DND-41 (cell line): Measurements from ENCODE around the gene HIGD1C.
A peak's percentile ranks its signal among the peaks of the same experiment; 100 is the strongest.
"Not testable (repeated sequence)": the region's sequence is repeated elsewhere in the genome, so short reads cannot be mapped to it uniquely, and the experiment has no call there.

Experiments
- ATAC-seq: fragments of 200-7000 bp; cut with Tn5 transposase; 3 replicates; pipeline ENCODE4 v1.9.1; 2021; ENCODE audit warnings: low read depth; ENCODE audit not compliant: insufficient read depth
- DNase-seq: peaks from one replicate; pipeline ENCODE4 v3.0.0-alpha.2; 2020
- H2AFZ ChIP-seq: 2 replicates; pipeline ENCODE4 v1.6.0; 2012; ENCODE audit warnings: low read depth, low read length
- H3K27ac ChIP-seq: 2 replicates; pipeline ENCODE4 v1.5.1; 2012; ENCODE audit warnings: low read length, inconsistent platforms
- H3K27me3 ChIP-seq: fragments of 200-600 bp; sonication (generic); 2 replicates; pipeline ENCODE4 v1.6.0; 2012; ENCODE audit warnings: low read length, mild to moderate bottlenecking, inconsistent platforms; ENCODE audit not compliant: insufficient read depth, poor library complexity
- H3K36me3 ChIP-seq: 2 replicates; pipeline ENCODE4 v1.5.1; 2012; ENCODE audit warnings: low read length, inconsistent platforms; ENCODE audit not compliant: insufficient read depth
- H3K4me1 ChIP-seq: 2 replicates; pipeline ENCODE4 v1.5.1; 2012; ENCODE audit warnings: mild to moderate bottlenecking, low read length; ENCODE audit not compliant: insufficient read depth
- H3K4me2 ChIP-seq: 2 replicates; pipeline ENCODE4 v1.6.0; 2012; ENCODE audit warnings: mild to moderate bottlenecking, moderate library complexity, low read length, inconsistent platforms; ENCODE audit not compliant: insufficient read depth
- H3K4me3 ChIP-seq, 2 experiments: fragments of 200-600 bp in 1 of 2; shearing (Covaris generic) in 1 of 2; 2 replicates each; pipeline ENCODE4 v1.5.1; 2012 to 2016; ENCODE audit warnings: inconsistent platforms in 2 of 2, low read length in 2 of 2, mild to moderate bottlenecking in 2 of 2, low read depth in 1 of 2, moderate library complexity in 1 of 2
- H3K79me2 ChIP-seq: 2 replicates; pipeline ENCODE4 v1.6.0; 2012; ENCODE audit warnings: low read length, inconsistent platforms; ENCODE audit not compliant: insufficient read depth
- H3K9ac ChIP-seq: 2 replicates; pipeline ENCODE4 v1.6.0; 2012; ENCODE audit warnings: low read depth, mild to moderate bottlenecking, inconsistent platforms, low read length, moderate library complexity
- H3K9me3 ChIP-seq: 2 replicates; pipeline ENCODE4 v1.5.1; 2012; ENCODE audit warnings: low read length, moderate library complexity, mild to moderate bottlenecking, inconsistent platforms; ENCODE audit not compliant: insufficient read depth, severe bottlenecking
- H4K20me1 ChIP-seq: 2 replicates; pipeline ENCODE4 v1.6.0; 2012; ENCODE audit warnings: low read length; ENCODE audit not compliant: insufficient read depth
- EZH2 ChIP-seq: IDR thresholded peaks from 3 replicates; pipeline ENCODE4 v1.6.1; 2012; ENCODE audit warnings: borderline replicate concordance, low read depth, mild to moderate bottlenecking, moderate library complexity, low read length, inconsistent platforms; ENCODE audit not compliant: severe bottlenecking
- TF ChIP-seq, protein P1 (sequence below): IDR thresholded peaks from 2 replicates; pipeline ENCODE4 v1.5.1; 2012; ENCODE audit warnings: borderline replicate concordance, low read length, moderate library complexity, mild to moderate bottlenecking; ENCODE audit not compliant: poor library complexity, severe bottlenecking; ENCODE audit errors: extremely low read depth

Gene HIGD1C

DNA sequence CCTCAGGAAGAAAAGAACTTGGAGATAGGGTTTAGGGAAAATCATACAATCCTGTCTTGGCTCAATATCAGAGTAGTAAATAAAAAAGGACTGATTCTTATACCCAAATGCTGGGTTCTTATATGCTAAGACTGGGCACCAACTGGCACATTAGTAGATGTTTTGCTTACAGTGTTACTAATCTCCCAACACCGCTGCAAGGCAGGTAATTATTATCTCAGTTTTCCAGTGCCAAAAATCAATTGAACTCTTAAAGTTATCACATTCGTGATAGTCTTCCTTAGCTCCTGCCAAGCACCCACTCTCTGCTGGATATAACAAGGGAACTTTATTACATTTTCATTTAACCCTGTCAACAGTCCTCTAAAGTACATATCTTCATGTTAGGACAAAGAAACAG, 25.0 kb upstream of the HIGD1C start:
- ATAC-seq (no peak), DNase-seq (no peak)
- H2AFZ ChIP-seq = no peak overlapping the region; the same call in 1 of the 2 replicates
- H3K4me2 ChIP-seq = peak overlapping the region; percentile 19; the same call in 1 of the 2 replicates
- TF ChIP-seq, protein P1, sequence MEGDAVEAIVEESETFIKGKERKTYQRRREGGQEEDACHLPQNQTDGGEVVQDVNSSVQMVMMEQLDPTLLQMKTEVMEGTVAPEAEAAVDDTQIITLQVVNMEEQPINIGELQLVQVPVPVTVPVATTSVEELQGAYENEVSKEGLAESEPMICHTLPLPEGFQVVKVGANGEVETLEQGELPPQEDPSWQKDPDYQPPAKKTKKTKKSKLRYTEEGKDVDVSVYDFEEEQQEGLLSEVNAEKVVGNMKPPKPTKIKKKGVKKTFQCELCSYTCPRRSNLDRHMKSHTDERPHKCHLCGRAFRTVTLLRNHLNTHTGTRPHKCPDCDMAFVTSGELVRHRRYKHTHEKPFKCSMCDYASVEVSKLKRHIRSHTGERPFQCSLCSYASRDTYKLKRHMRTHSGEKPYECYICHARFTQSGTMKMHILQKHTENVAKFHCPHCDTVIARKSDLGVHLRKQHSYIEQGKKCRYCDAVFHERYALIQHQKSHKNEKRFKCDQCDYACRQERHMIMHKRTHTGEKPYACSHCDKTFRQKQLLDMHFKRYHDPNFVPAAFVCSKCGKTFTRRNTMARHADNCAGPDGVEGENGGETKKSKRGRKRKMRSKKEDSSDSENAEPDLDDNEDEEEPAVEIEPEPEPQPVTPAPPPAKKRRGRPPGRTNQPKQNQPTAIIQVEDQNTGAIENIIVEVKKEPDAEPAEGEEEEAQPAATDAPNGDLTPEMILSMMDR = no peak
- no peak for TF ChIP-seq EZH2
- H3K36me3 ChIP-seq = no peaks in the 10 kb centered on the region
- no peaks in the 10 kb centered on the region for H3K27me3 ChIP-seq
- H3K79me2 ChIP-seq = no peaks in the 10 kb centered on the region
- no peaks in the 10 kb centered on the region for H4K20me1 ChIP-seq
- no peaks in the 10 kb centered on the region for H3K9me3 ChIP-seq
- H3K9ac ChIP-seq = no peak overlapping the region
- peaks cover 66% of the 10 kb centered on the region for H3K4me1 ChIP-seq
- H3K27ac ChIP-seq = peak overlapping the region; percentile 4
- no peak overlapping the region for H3K4me3 ChIP-seq

DNA sequence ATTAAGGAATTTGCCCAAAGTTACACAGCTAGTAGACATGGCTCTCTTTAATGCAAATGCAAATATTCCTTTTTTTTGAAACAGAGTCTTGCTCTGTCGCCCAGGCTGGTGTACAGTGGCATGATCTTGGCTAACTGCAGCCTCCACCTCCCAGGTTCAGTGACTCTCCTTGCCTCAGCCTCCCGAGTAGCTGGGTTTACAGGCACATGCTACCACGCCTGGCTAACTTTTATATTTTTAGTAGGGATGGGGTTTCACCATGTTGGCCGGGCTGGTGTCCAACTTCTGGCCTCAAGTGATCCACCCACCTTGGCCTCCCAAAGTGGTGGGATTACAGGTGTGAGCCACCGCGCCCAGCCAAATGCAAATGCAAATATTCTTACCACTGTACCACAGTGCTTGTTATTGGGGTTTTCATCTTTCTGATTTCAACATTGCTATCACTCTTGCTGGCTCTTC, 24.5 kb upstream of the HIGD1C start:
- Histone ChIP-seq H3K9ac (no peak overlapping the region), H3K4me3 (no peak overlapping the region; a peak in 1 of 4 replicates), H3K9me3 (no peaks in the 10 kb centered on the region), H3K36me3 (no peaks in the 10 kb centered on the region), H3K4me2 (peak overlapping the region; percentile 36), H4K20me1 (no peaks in the 10 kb centered on the region), H3K79me2 (no peaks in the 10 kb centered on the region), H3K4me1 (peaks cover 66% of the 10 kb centered on the region), H3K27me3 (no peaks in the 10 kb centered on the region), H3K27ac (peak overlapping the region; percentile 43), H2AFZ (no peak overlapping the region)
- DNase-seq (no peak), ATAC-seq (no peak)
- TF ChIP-seq, protein P1 = no peak
- no peak for TF ChIP-seq EZH2

DNA sequence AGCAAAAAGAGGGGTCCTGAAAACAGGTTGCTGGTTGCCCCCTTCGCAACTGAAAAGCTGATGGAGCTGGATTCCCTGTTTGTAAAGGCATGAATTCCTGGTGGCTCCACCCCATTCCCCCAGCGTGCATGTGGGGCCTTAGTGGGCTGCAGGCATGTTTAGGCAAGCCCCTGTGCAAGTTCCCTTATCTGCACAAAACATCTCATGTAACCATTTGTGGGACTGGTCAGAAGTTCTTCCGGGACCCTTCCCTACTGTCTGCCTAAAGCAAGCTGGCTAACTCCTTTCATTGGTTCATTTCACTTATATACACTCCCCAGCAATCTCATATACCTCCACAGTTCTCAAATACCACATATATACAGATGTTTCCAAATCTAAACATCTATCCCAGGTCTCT, 24.0 kb upstream of the HIGD1C start:
- Histone ChIP-seq H2AFZ (0 out of 2 replicates have a peak overlapping the region, but pooled peaks have one; percentile 29), H3K9ac (no peak overlapping the region), H3K27me3 (no peaks in the 10 kb centered on the region), H4K20me1 (no peaks in the 10 kb centered on the region), H3K9me3 (no peaks in the 10 kb centered on the region), H3K27ac (peak overlapping the region; percentile 43; the same call in 1 of the 2 replicates), H3K36me3 (no peaks in the 10 kb centered on the region), H3K4me1 (peaks cover 66% of the 10 kb centered on the region), H3K4me3 (no peak overlapping the region; a peak in 1 of 4 replicates), H3K4me2 (peak overlapping the region; percentile 36), H3K79me2 (no peaks in the 10 kb centered on the region)
- ATAC-seq (0 out of 3 replicates have a peak, but pooled peaks have one; percentile 8), DNase-seq (peak; percentile 61)
- no peak for TF ChIP-seq EZH2
- TF ChIP-seq, protein P1 = no peak

DNA sequence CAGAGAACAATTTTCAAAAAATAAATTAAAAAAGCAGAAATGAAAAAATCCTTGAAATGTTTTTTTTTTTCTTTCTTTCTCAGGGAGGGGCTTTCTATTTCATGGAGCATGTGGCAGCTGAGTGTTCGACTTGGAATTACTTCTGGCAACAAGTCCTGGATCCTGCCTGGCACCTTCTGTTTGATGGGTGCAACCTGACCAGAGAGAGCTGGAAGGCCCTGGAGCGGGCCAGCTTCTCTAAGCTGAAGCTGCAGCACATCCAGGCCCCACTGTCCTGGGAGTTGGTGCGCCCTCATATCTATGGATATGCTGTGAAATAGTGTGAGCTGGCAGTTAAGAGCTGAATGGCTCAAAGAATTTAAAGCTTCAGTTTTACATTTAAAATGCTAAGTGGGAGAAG, 22.5 kb upstream of the HIGD1C start:
- TF ChIP-seq, protein P1 = no peak
- TF ChIP-seq EZH2 = no peak
- H3K79me2 ChIP-seq = no peaks in the 10 kb centered on the region

DNA sequence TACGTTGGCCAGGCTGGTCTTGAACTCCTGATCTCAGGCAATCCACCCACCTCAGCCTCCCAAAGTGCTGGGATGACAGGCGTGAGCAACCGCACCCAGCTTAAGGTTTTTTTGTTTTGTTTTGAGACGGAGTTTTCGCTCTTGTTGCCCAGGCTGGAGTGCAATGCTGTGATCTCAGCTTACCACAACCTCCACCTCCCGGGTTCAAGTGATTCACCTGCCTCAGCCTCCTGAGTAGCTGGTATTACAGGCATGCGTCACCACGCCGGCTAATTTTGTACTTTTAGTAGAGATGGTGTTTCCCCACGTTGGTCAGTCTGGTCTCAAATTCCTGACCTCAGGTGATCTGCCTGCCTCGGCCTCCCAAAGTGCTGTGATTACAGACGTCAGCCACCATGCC, 21.9 kb upstream of the HIGD1C start:
- H3K36me3 ChIP-seq, DNase-seq, H3K9ac ChIP-seq, H3K9me3 ChIP-seq, ATAC-seq, H2AFZ ChIP-seq, H3K79me2 ChIP-seq, H3K4me3 ChIP-seq, H4K20me1 ChIP-seq, H3K27me3 ChIP-seq, H3K4me2 ChIP-seq, H3K27ac ChIP-seq: not testable (repeated sequence)
- peaks cover 47% of the 10 kb centered on the region for H3K4me1 ChIP-seq

More for the DNA sequence above, 22.5 kb upstream of the HIGD1C start:
- H3K9ac ChIP-seq = no peak overlapping the region
- no peak overlapping the region for H2AFZ ChIP-seq
- H3K27me3 ChIP-seq = no peaks in the 10 kb centered on the region
- peaks cover 54% of the 10 kb centered on the region for H3K4me1 ChIP-seq
- H3K9me3 ChIP-seq = no peaks in the 10 kb centered on the region
- no peaks in the 10 kb centered on the region for H4K20me1 ChIP-seq
- H3K27ac ChIP-seq = no peak overlapping the region
- H3K4me3 ChIP-seq = no peak overlapping the region
- DNase-seq (no peak), ATAC-seq (no peak)
- no peaks in the 10 kb centered on the region for H3K36me3 ChIP-seq
- no peak overlapping the region for H3K4me2 ChIP-seq
